Left lung (tissue), 10 donors: ENCODE measurements around the gene PHC1. TPM values are rescaled to one million over a fixed set of nuclear protein-coding genes. Genes with fewer than 3 reads are reported as not detected.

Experiments used
- ATAC-seq: fragments of 200-7000 bp; cut with Tn5 transposase; one replicate; pipeline ENCODE4 v1.9.1; 2020; ENCODE audit warnings: moderate library complexity
- DNase-seq, 4 donors: peaks; one replicate each; pipeline ENCODE4 v3.0.0-alpha.2; 2013 to 2020
- H3K27ac ChIP-seq, 2 donors: fragments of 200-600 bp; sonication (generic) in 1 of 2; one replicate each; pipeline versions ENCODE4 v1.5.0 to v1.8.0; 2020 to 2021
- H3K27me3 ChIP-seq, 2 donors: fragments of 200-600 bp; sonication (generic) in 1 of 2; one replicate each; pipeline versions ENCODE4 v1.5.0 to v1.8.0; 2020 to 2021
- H3K36me3 ChIP-seq, 2 donors: fragments of 200-600 bp; sonication (generic) in 1 of 2; one replicate each; pipeline versions ENCODE4 v1.5.0 to v1.8.0; 2020 to 2021
- H3K4me1 ChIP-seq, 2 donors: fragments of 200-600 bp; one replicate each; pipeline ENCODE4 v1.8.0; 2021
- H3K4me3 ChIP-seq, 2 donors: fragments of 200-600 bp; sonication (generic) in 1 of 2; one replicate each; pipeline versions ENCODE4 v1.5.0 to v1.8.0; 2020 to 2021; ENCODE audit warnings: mild to moderate bottlenecking in 1 of 2
- H3K9me3 ChIP-seq, 2 donors: fragments of 200-600 bp; sonication (generic) in 1 of 2; one replicate each; pipeline versions ENCODE4 v1.5.0 to v1.8.0; 2020 to 2021
- CTCF ChIP-seq, 2 donors: fragments of 200-600 bp; sonication (generic) in 1 of 2; IDR thresholded peaks; one replicate each; pipeline versions ENCODE4 v1.5.0 to v1.8.0; 2021; ENCODE audit warnings: antibody characterized with exemption in 2 of 2
- intact Hi-C, 2 donors: fragments of 100-400 bp; cut with DNase I; formaldehyde crosslinking; loops; one replicate each; pipeline versions ENCODE4 v1.11.2 to v1.14.2; 2022
- polyA plus RNA-seq, 6 donors: library from polyadenylated mRNA; unstranded; fragments of 120-200 nt; gene quantifications; one replicate each; pipeline ENCODE4 v1.2.1, GENCODE V29; 2013; ENCODE audit not compliant: insufficient read length in 6 of 6
- total RNA-seq, 2 donors: library from RNA; stranded (reverse); fragmentation: NEBNext Ultra II Directional; extraction: Animal tissue kit (Norgen Biotek cat#: 25700); gene quantifications; one replicate each; pipeline ENCODE4 v1.2.1, GENCODE V29; 2021
- donor health status: DM: no; HTN: yes; CAD: no.
- donor health status: DM: no; HTN: no; CAD: no.

PHC1 gene
- total and polyA plus RNA-seq, 8 donors, result 30.1 to 111 (median 96.4) TPM

GRCh38 chr12:8949342-8950220 is 35.3 kb downstream of the PHC1 start, which contains the start of gene M6PR:
M6PR (minus strand) TSS chr12:8949645; CDS start chr12:8946404, 3,241 bp downstream.
- no peaks in the 10 kb centered on the region for H3K9me3 ChIP-seq
- TF ChIP-seq CTCF (IDR thresholded peaks at IDR 0.05), result peak; percentile 21 to 31
- DNase-seq (peak; percentile 95 to 97 (median 96)), ATAC-seq (peak; percentile 95)
- H3K4me3 ChIP-seq, result peak within 1 kb of the TSS; percentile 77 to 94
- intact Hi-C loops, result no loop called here
- H3K36me3 ChIP-seq, result peaks cover 0 to 22% of the 10 kb centered on the region in 2 donors
- peak within 1 kb of the TSS; percentile 95 to 99 for H3K27ac ChIP-seq
- H3K4me1 ChIP-seq, result peaks cover 6 to 36% of the 10 kb centered on the region in 2 donors
- no peaks in the 10 kb centered on the region for H3K27me3 ChIP-seq

GRCh38 chr12:8950221-8950527 is 35.9 kb downstream of the PHC1 start:
- intact Hi-C loops, result no loop called here
- peak; percentile 1 for ATAC-seq
- Histone ChIP-seq H3K27me3 (no peaks in the 10 kb centered on the region), H3K4me3 (peak overlapping the region; percentile 77 to 94), H3K27ac (peak overlapping the region; percentile 95 to 99), H3K36me3 (peaks cover 0 to 17% of the 10 kb centered on the region in 2 donors), H3K4me1 (peaks cover 6 to 36% of the 10 kb centered on the region in 2 donors), H3K9me3 (no peaks in the 10 kb centered on the region)
- no peak for DNase-seq
- TF ChIP-seq CTCF (IDR thresholded peaks at IDR 0.05), result no peak

- peak in 1 of 4 donors; percentile 21 for DNase-seq
- peaks cover 6 to 36% of the 10 kb centered on the region in 2 donors for H3K4me1 ChIP-seq
- no peaks in the 10 kb centered on the region for H3K9me3 ChIP-seq
- H3K27ac ChIP-seq, result peak overlapping the region; percentile 95 to 99
- TF ChIP-seq CTCF (IDR thresholded peaks at IDR 0.05), result no peak
- intact Hi-C loops, result no loop called here
- H3K27me3 ChIP-seq, result no peaks in the 10 kb centered on the region
- peaks cover 0 to 11% of the 10 kb centered on the region in 2 donors for H3K36me3 ChIP-seq
- H3K4me3 ChIP-seq, result peak overlapping the region; percentile 77 to 94
- ATAC-seq, result no peak
These were observed 36.6 kb downstream of the PHC1 start for GRCh38 chr12:8950702-8951478.

- Histone ChIP-seq H3K36me3 (peaks cover 0 to 5% of the 10 kb centered on the region in 2 donors), H3K4me3 (no peak overlapping the region), H3K27me3 (no peaks in the 10 kb centered on the region), H3K9me3 (no peaks in the 10 kb centered on the region), H3K4me1 (peaks cover 6 to 32% of the 10 kb centered on the region in 2 donors), H3K27ac (no peak overlapping the region)
- ATAC-seq, result no peak
- no peak for TF ChIP-seq CTCF (IDR thresholded peaks at IDR 0.05)
- DNase-seq, result no peak
- intact Hi-C loops, result no loop called here
These were observed 37.4 kb downstream of the PHC1 start for GRCh38 chr12:8951744-8952143.
